HEK293 (cell line): Measurements from ENCODE around the gene PRR14L.
A peak's percentile ranks its signal among the peaks of the same experiment; 100 is the strongest.

ENCODE experiments used
- GLI2 ChIP-seq: fragments of 450-650 bp; formaldehyde crosslinking; IDR thresholded peaks from 2 replicates; pipeline ENCODE4; 2017; ENCODE audit warnings: missing biosample characterization, missing genetic modification characterization, low read depth, borderline replicate concordance
- MZF1 ChIP-seq: fragments of 450-650 bp; formaldehyde crosslinking; IDR thresholded peaks from 2 replicates; pipeline ENCODE4 v1.5.1; 2017; ENCODE audit warnings: missing biosample characterization, missing genetic modification characterization, borderline replicate concordance
- REPIN1 ChIP-seq: fragments of 450-650 bp; formaldehyde crosslinking; IDR thresholded peaks from 2 replicates; pipeline ENCODE4 v1.5.1; 2017; ENCODE audit warnings: missing biosample characterization, missing genetic modification characterization, low read depth
- TRIM28 ChIP-seq: IDR thresholded peaks from 2 replicates; pipeline ENCODE4 v1.6.1; 2011; ENCODE audit warnings: low read length, control low read depth, borderline replicate concordance
- YY2 ChIP-seq: fragments of 450-650 bp; formaldehyde crosslinking; IDR thresholded peaks from 2 replicates; pipeline ENCODE4 v1.5.1; 2016; ENCODE audit warnings: missing biosample characterization, missing genetic modification characterization
- ZBTB48 ChIP-seq: fragments of 450-650 bp; formaldehyde crosslinking; IDR thresholded peaks from 2 replicates; pipeline ENCODE4 v1.5.1; 2016; ENCODE audit warnings: missing biosample characterization, missing genetic modification characterization
- ZFP3 ChIP-seq: fragments of 450-650 bp; formaldehyde crosslinking; IDR thresholded peaks from 2 replicates; pipeline ENCODE4 v1.5.1; 2016; ENCODE audit warnings: low read depth, missing biosample characterization, missing genetic modification characterization
- ZNF202 ChIP-seq: fragments of 450-650 bp; formaldehyde crosslinking; IDR thresholded peaks from 2 replicates; pipeline ENCODE4 v1.5.1; 2016; ENCODE audit warnings: missing biosample characterization, missing genetic modification characterization, borderline replicate concordance
- ZNF324 ChIP-seq: fragments of 450-650 bp; formaldehyde crosslinking; IDR thresholded peaks from 2 replicates; pipeline ENCODE4 v1.5.1; 2016; ENCODE audit warnings: missing biosample characterization, missing genetic modification characterization
- ZNF335 ChIP-seq: fragments of 450-650 bp; formaldehyde crosslinking; conservative IDR thresholded peaks from 2 replicates; pipeline ENCODE4 v1.5.1; 2016; ENCODE audit warnings: missing biosample characterization, missing genetic modification characterization
- ZNF391 ChIP-seq: fragments of 450-650 bp; formaldehyde crosslinking; IDR thresholded peaks from 2 replicates; pipeline ENCODE4 v1.5.1; 2016; ENCODE audit warnings: low read depth, missing biosample characterization, missing genetic modification characterization, borderline replicate concordance
- ZNF423 ChIP-seq: fragments of 450-650 bp; formaldehyde crosslinking; IDR thresholded peaks from 2 replicates; pipeline ENCODE4 v1.5.1; 2016; ENCODE audit warnings: missing biosample characterization, missing genetic modification characterization
- ZNF626 ChIP-seq: fragments of 450-650 bp; sonication (Bioruptor Pico); formaldehyde crosslinking; IDR thresholded peaks from 2 replicates; pipeline ENCODE4 v1.5.1; 2018; ENCODE audit warnings: missing biosample characterization, missing genetic modification characterization, inconsistent platforms
- ZNF654 ChIP-seq: fragments of 450-650 bp; formaldehyde crosslinking; IDR thresholded peaks from 2 replicates; pipeline ENCODE4 v1.5.1; 2016; ENCODE audit warnings: low read depth, missing biosample characterization, missing genetic modification characterization
- ZNF747 ChIP-seq: fragments of 450-650 bp; formaldehyde crosslinking; IDR thresholded peaks from 2 replicates; pipeline ENCODE4 v1.5.1; 2016; ENCODE audit warnings: missing biosample characterization, missing genetic modification characterization
- TF ChIP-seq, protein P1 (sequence below): fragments of 450-650 bp; formaldehyde crosslinking; IDR thresholded peaks from 2 replicates; pipeline ENCODE4 v1.5.0; 2017; ENCODE audit warnings: missing biosample characterization, missing genetic modification characterization, borderline replicate concordance
- TF ChIP-seq, protein P2 (sequence below): fragments of 450-650 bp; formaldehyde crosslinking; IDR thresholded peaks from 2 replicates; pipeline ENCODE4 v1.5.1; 2017; ENCODE audit warnings: missing biosample characterization, missing genetic modification characterization
- TF ChIP-seq, protein P3 (sequence below): fragments of 450-650 bp; formaldehyde crosslinking; optimal IDR thresholded peaks from 2 replicates; pipeline ENCODE3; 2016; ENCODE audit warnings: missing biosample characterization, mild to moderate bottlenecking, missing genetic modification characterization
- TF ChIP-seq, protein P4 (sequence below): fragments of 450-650 bp; formaldehyde crosslinking; IDR thresholded peaks from 2 replicates; pipeline ENCODE4 v1.5.1; 2016; ENCODE audit warnings: missing biosample characterization, missing genetic modification characterization, borderline replicate concordance
- TF ChIP-seq, protein P5 (sequence below): fragments of 450-650 bp; formaldehyde crosslinking; IDR thresholded peaks from 2 replicates; pipeline ENCODE4 v1.5.1; 2017; ENCODE audit warnings: missing biosample characterization, missing genetic modification characterization
- TF ChIP-seq, protein P6 (sequence below): fragments of 450-650 bp; formaldehyde crosslinking; IDR thresholded peaks from 2 replicates; pipeline ENCODE4 v1.5.1; 2017; ENCODE audit warnings: missing biosample characterization, mild to moderate bottlenecking, missing genetic modification characterization, moderate library complexity
- TF ChIP-seq, protein P7 (sequence below): fragments of 450-650 bp; formaldehyde crosslinking; conservative IDR thresholded peaks from 2 replicates; pipeline ENCODE4 v1.5.1; 2016; ENCODE audit warnings: low read depth, missing biosample characterization, missing genetic modification characterization

The PRR14L gene

DNA sequence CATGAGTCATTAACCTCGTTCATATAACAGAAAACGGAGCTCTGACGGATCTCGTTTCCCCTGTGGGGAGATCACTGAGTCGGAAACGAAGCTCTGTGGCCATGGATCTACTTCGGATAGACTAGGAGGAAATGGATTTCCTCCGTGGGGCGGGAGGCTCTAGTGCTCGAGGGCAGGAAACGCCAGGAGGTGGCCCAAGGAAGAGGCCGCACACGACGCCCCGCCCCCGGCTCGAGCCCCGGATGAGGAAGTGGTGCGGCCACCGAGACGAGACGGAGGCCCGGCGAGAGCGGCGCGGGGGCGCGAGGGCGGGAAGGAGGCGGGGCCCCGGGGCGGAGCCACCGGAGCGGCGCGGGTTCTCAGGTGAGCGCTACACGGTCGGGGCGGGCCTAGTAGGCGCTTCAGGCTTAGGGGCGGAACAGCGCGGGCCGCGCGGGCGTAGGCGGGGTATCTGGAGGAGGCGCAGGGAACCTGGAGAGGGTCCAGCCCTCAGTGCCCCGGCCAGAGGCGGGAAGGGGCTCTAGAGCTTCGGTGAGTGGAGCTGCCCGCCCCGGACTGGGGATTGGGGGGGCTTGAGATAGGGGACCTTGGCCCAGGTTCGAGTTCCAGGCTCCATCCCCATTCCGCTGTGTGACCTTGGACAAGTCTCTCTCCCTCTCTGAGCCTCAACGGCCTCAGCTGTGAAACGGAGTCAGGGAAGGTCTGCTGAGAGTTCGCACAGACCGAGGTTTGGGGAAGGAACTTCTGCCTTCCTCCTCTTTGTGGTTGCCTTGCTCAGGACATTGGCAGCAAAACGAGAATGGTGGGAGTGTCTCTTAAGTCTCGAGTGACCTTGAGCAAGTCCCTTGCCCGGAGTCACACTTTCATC lies 3.9 kb upstream of the PRR14L start, which contains the start of gene DEPDC5 (continued):
- TF ChIP-seq ZNF324 (tag by site-specific recombination) = peak; percentile 65; the same call in 1 of the 2 replicates
- TF ChIP-seq, protein P1, sequence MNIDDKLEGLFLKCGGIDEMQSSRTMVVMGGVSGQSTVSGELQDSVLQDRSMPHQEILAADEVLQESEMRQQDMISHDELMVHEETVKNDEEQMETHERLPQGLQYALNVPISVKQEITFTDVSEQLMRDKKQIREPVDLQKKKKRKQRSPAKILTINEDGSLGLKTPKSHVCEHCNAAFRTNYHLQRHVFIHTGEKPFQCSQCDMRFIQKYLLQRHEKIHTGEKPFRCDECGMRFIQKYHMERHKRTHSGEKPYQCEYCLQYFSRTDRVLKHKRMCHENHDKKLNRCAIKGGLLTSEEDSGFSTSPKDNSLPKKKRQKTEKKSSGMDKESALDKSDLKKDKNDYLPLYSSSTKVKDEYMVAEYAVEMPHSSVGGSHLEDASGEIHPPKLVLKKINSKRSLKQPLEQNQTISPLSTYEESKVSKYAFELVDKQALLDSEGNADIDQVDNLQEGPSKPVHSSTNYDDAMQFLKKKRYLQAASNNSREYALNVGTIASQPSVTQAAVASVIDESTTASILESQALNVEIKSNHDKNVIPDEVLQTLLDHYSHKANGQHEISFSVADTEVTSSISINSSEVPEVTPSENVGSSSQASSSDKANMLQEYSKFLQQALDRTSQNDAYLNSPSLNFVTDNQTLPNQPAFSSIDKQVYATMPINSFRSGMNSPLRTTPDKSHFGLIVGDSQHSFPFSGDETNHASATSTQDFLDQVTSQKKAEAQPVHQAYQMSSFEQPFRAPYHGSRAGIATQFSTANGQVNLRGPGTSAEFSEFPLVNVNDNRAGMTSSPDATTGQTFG (tag by site-specific recombination) = no peak
- no peak for TF ChIP-seq ZNF423 (tag by site-specific recombination)
- TF ChIP-seq ZFP3 (tag by site-specific recombination) = no peak
- peak; percentile 3; the same call in 1 of the 2 replicates for TF ChIP-seq ZNF335 (tag by site-specific recombination)
- no peak for TF ChIP-seq ZNF626
- TF ChIP-seq, protein P2, sequence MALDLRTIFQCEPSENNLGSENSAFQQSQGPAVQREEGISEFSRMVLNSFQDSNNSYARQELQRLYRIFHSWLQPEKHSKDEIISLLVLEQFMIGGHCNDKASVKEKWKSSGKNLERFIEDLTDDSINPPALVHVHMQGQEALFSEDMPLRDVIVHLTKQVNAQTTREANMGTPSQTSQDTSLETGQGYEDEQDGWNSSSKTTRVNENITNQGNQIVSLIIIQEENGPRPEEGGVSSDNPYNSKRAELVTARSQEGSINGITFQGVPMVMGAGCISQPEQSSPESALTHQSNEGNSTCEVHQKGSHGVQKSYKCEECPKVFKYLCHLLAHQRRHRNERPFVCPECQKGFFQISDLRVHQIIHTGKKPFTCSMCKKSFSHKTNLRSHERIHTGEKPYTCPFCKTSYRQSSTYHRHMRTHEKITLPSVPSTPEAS (tag by site-specific recombination) = 0 out of 2 replicates have a peak, but pooled peaks have one; percentile 10
- TF ChIP-seq REPIN1 (tag by site-specific recombination) = no peak
- no peak for TF ChIP-seq TRIM28
- TF ChIP-seq MZF1 (tag by site-specific recombination) = peak; percentile 88
- no peak for TF ChIP-seq YY2 (tag by site-specific recombination)
- TF ChIP-seq, protein P3, sequence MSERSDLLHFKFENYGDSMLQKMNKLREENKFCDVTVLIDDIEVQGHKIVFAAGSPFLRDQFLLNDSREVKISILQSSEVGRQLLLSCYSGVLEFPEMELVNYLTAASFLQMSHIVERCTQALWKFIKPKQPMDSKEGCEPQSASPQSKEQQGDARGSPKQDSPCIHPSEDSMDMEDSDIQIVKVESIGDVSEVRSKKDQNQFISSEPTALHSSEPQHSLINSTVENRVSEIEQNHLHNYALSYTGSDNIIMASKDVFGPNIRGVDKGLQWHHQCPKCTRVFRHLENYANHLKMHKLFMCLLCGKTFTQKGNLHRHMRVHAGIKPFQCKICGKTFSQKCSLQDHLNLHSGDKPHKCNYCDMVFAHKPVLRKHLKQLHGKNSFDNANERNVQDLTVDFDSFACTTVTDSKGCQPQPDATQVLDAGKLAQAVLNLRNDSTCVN (tag by site-specific recombination) = peak; percentile 86
- TF ChIP-seq, protein P4, sequence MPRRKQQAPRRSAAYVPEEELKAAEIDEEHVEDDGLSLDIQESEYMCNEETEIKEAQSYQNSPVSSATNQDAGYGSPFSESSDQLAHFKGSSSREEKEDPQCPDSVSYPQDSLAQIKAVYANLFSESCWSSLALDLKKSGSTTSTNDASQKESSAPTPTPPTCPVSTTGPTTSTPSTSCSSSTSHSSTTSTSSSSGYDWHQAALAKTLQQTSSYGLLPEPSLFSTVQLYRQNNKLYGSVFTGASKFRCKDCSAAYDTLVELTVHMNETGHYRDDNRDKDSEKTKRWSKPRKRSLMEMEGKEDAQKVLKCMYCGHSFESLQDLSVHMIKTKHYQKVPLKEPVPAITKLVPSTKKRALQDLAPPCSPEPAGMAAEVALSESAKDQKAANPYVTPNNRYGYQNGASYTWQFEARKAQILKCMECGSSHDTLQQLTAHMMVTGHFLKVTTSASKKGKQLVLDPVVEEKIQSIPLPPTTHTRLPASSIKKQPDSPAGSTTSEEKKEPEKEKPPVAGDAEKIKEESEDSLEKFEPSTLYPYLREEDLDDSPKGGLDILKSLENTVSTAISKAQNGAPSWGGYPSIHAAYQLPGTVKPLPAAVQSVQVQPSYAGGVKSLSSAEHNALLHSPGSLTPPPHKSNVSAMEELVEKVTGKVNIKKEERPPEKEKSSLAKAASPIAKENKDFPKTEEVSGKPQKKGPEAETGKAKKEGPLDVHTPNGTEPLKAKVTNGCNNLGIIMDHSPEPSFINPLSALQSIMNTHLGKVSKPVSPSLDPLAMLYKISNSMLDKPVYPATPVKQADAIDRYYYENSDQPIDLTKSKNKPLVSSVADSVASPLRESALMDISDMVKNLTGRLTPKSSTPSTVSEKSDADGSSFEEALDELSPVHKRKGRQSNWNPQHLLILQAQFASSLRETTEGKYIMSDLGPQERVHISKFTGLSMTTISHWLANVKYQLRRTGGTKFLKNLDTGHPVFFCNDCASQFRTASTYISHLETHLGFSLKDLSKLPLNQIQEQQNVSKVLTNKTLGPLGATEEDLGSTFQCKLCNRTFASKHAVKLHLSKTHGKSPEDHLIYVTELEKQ (tag by site-specific recombination) = no peak
- peak; percentile 53; the same call in 1 of the 2 replicates for TF ChIP-seq ZNF391 (tag by site-specific recombination)
- no peak for TF ChIP-seq ZNF747 (tag by site-specific recombination)
- no peak for TF ChIP-seq ZNF202 (tag by site-specific recombination)
- TF ChIP-seq, protein P5, sequence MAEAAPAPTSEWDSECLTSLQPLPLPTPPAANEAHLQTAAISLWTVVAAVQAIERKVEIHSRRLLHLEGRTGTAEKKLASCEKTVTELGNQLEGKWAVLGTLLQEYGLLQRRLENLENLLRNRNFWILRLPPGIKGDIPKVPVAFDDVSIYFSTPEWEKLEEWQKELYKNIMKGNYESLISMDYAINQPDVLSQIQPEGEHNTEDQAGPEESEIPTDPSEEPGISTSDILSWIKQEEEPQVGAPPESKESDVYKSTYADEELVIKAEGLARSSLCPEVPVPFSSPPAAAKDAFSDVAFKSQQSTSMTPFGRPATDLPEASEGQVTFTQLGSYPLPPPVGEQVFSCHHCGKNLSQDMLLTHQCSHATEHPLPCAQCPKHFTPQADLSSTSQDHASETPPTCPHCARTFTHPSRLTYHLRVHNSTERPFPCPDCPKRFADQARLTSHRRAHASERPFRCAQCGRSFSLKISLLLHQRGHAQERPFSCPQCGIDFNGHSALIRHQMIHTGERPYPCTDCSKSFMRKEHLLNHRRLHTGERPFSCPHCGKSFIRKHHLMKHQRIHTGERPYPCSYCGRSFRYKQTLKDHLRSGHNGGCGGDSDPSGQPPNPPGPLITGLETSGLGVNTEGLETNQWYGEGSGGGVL (tag by site-specific recombination) = peak; percentile 70
- TF ChIP-seq, protein P6, sequence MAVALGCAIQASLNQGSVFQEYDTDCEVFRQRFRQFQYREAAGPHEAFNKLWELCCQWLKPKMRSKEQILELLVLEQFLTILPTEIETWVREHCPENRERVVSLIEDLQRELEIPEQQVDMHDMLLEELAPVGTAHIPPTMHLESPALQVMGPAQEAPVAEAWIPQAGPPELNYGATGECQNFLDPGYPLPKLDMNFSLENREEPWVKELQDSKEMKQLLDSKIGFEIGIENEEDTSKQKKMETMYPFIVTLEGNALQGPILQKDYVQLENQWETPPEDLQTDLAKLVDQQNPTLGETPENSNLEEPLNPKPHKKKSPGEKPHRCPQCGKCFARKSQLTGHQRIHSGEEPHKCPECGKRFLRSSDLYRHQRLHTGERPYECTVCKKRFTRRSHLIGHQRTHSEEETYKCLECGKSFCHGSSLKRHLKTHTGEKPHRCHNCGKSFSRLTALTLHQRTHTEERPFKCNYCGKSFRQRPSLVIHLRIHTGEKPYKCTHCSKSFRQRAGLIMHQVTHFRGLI (tag by site-specific recombination) = peak; percentile 58; the same call in 1 of the 2 replicates
- TF ChIP-seq ZNF654 = no peak; the same call in 1 of the 2 replicates
- TF ChIP-seq ZBTB48 = peak; percentile 51; the same call in 1 of the 2 replicates
- TF ChIP-seq, protein P7, sequence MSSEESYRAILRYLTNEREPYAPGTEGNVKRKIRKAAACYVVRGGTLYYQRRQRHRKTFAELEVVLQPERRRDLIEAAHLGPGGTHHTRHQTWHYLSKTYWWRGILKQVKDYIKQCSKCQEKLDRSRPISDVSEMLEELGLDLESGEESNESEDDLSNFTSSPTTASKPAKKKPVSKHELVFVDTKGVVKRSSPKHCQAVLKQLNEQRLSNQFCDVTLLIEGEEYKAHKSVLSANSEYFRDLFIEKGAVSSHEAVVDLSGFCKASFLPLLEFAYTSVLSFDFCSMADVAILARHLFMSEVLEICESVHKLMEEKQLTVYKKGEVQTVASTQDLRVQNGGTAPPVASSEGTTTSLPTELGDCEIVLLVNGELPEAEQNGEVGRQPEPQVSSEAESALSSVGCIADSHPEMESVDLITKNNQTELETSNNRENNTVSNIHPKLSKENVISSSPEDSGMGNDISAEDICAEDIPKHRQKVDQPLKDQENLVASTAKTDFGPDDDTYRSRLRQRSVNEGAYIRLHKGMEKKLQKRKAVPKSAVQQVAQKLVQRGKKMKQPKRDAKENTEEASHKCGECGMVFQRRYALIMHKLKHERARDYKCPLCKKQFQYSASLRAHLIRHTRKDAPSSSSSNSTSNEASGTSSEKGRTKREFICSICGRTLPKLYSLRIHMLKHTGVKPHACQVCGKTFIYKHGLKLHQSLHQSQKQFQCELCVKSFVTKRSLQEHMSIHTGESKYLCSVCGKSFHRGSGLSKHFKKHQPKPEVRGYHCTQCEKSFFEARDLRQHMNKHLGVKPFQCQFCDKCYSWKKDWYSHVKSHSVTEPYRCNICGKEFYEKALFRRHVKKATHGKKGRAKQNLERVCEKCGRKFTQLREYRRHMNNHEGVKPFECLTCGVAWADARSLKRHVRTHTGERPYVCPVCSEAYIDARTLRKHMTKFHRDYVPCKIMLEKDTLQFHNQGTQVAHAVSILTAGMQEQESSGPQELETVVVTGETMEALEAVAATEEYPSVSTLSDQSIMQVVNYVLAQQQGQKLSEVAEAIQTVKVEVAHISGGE = peak; percentile 60; the same call in 1 of the 2 replicates
- no peak for TF ChIP-seq GLI2 (tag by site-specific recombination)
